MCF 10A (cell line): ENCODE data around the gene AMDHD1. TPM values are rescaled to one million over a fixed set of nuclear protein-coding genes. Genes with fewer than 3 reads are reported as not detected.
A peak's percentile ranks its signal among the peaks of the same experiment; 100 is the strongest.

ENCODE experiments used
- BruUV-seq: library from RNA; stranded (reverse); fragments of 400-500 nt; replicated peaks from 2 replicates; lab custom pipeline; 2021; lab: Mats Ljungman, UMichigan
- CTCF ChIA-PET: fragments of 300-600 bp; sonication (Branson Sonifier 250); formaldehyde crosslinking; extraction: SDS; loops from one replicate; lab custom pipeline; 2021; ENCODE audit warnings: antibody characterized with exemption, inconsistent platforms; lab: Yijun Ruan, JAX
- POLR2A ChIA-PET: fragments of 300-600, 350-650 bp; sonication (Branson Sonifier 250); formaldehyde crosslinking; extraction: SDS; loops from one replicate; lab custom pipeline; 2020; ENCODE audit warnings: antibody characterized with exemption, inconsistent platforms; lab: Yijun Ruan, JAX
- DNase-seq: peaks from one replicate; pipeline ENCODE4 v3.0.0-alpha.2; 2018; ENCODE audit not compliant: unreplicated experiment
- H3K27ac Mint-ChIP-seq: one replicate; pipeline ENCODE4 v1.8.0; 2022; ENCODE audit warnings: mild to moderate bottlenecking, low read depth, mixed read lengths; ENCODE audit not compliant: unreplicated experiment
- H3K27me3 Mint-ChIP-seq: one replicate; pipeline ENCODE4 v1.8.0; 2022; ENCODE audit warnings: mixed read lengths; ENCODE audit not compliant: insufficient read depth, unreplicated experiment
- H3K36me3 Mint-ChIP-seq: one replicate; pipeline ENCODE4 v1.8.0; 2022; ENCODE audit warnings: mild to moderate bottlenecking, moderate library complexity, mixed read lengths; ENCODE audit not compliant: insufficient read depth, unreplicated experiment
- H3K4me1 Mint-ChIP-seq: one replicate; pipeline ENCODE4 v1.8.0; 2022; ENCODE audit warnings: mixed read lengths; ENCODE audit not compliant: insufficient read depth, unreplicated experiment
- H3K4me3 Mint-ChIP-seq: one replicate; pipeline ENCODE4 v1.8.0; 2022; ENCODE audit warnings: mild to moderate bottlenecking, moderate library complexity, mixed read lengths; ENCODE audit not compliant: unreplicated experiment
- H3K9me3 Mint-ChIP-seq: one replicate; pipeline ENCODE4 v1.8.0; 2022; ENCODE audit warnings: mixed read lengths; ENCODE audit not compliant: unreplicated experiment
- CTCF ChIP-seq: fragments of 200-600 bp; IDR thresholded peaks from one replicate; pipeline ENCODE4 v1.8.0; 2022; ENCODE audit warnings: antibody characterized with exemption, mild to moderate bottlenecking; ENCODE audit not compliant: unreplicated experiment
- intact Hi-C: fragments of 100-400 bp; cut with micrococcal nuclease; formaldehyde crosslinking; loops from 2 replicates; pipeline ENCODE4 v1.14.1; 2022
- total RNA-seq: library from RNA; stranded (reverse); gene quantifications from 2 replicates; pipeline ENCODE4 v1.2.3, GENCODE V29; 2022

AMDHD1 gene
- total RNA-seq, 1 experiment from 2014 or later = 0.47 TPM

DNA sequence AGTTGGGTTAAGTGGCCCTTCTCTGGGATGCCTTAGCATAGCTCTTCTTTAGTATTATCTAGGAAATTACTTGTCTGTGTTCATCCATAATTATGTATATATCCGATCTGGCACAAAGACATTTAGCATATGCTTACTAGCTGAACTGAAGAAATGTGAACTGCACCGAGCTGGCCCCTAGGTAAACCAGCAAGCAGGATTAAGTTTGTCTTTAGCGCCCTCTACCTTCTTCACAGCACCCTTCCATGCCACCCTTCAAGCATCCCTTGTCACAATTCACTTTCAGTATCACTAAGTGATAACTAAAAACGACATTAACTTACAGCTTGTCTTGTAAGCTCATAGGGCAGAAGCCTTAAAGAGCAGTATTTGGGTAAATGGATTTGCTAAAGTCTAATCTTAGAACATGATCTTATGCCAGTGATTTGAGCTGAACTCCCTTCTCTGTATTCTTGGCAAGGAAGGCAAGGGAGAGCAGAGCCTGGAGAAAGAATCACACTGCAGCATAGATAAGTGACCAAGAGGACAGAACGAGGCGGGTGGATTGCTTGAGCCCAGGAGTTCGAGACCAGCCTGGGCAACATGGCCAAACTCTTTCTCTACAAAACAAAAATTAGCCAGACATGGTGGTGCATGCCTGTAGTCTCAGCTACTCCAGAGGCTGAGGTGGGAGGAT, 55.6 kb downstream of the AMDHD1 start:
- peak; percentile 68 for DNase-seq
- ChIA-PET POLR2A (interaction anchor here (0.6 to 1.5 kb wide), 8 partner anchors 14 to 451 kb away, joined by 3 to 6 read pairs (median 3); partner anchors contain the start of genes AMDHD1 and CCDC38), CTCF (interaction anchor here (0.5 to 8.4 kb wide), 52 partner anchors 9 to 796 kb away, joined by 3 to 177 read pairs (median 4); partner anchors contain the start of genes AMDHD1, CCDC38 and LTA4H)
- intact Hi-C loops = loop anchor here (2.0 to 5.0 kb wide), 2 partner anchors 80 to 171 kb away; no protein-coding TSS in a partner anchor
- no TSS peak for BruUV-seq
- H3K27ac Mint-ChIP-seq = no peak overlapping the region
- peaks cover 21% of the 10 kb centered on the region for H3K4me1 Mint-ChIP-seq
- H3K27me3 Mint-ChIP-seq = no peaks in the 10 kb centered on the region
- H3K36me3 Mint-ChIP-seq = peaks cover 31% of the 10 kb centered on the region
- TF ChIP-seq CTCF = peak; percentile 57
- H3K9me3 Mint-ChIP-seq = no peaks in the 10 kb centered on the region
- no peak overlapping the region for H3K4me3 Mint-ChIP-seq

GRCh38 chr12:95999484-95999883, 56.4 kb downstream of the AMDHD1 start:
- Mint-ChIP-seq H3K9me3 (no peaks in the 10 kb centered on the region), H3K27ac (no peak overlapping the region), H3K36me3 (peaks cover 37% of the 10 kb centered on the region), H3K27me3 (no peaks in the 10 kb centered on the region), H3K4me3 (no peak overlapping the region), H3K4me1 (peaks cover 21% of the 10 kb centered on the region)
- ChIA-PET CTCF (interaction anchor here (0.6 to 8.4 kb wide), 21 partner anchors 9 to 1670 kb away, joined by 3 to 177 read pairs (median 6); partner anchors contain the start of genes AMDHD1, CCDC38 and CDK17), POLR2A (interaction anchor here (1.0 to 1.3 kb wide), 3 partner anchors 36 to 81 kb away, joined by 3 to 6 read pairs (median 3); partner anchors contain the start of genes AMDHD1 and CCDC38)
- no peak for DNase-seq
- no TSS peak for BruUV-seq
- TF ChIP-seq CTCF = no peak
- intact Hi-C loops = loop anchor here (2.0 to 5.0 kb wide), 2 partner anchors 81 to 172 kb away; no protein-coding TSS in a partner anchor

- TF ChIP-seq CTCF = no peak
- ChIA-PET CTCF (interaction anchor here (0.7 to 8.4 kb wide), 7 partner anchors 10 to 345 kb away, joined by 3 to 177 read pairs (median 4); no protein-coding TSS in a partner anchor), POLR2A (interaction anchor here (0.8 to 1.3 kb wide), 2 partner anchors 11 to 35 kb away, joined by 3 read pairs; no protein-coding TSS in a partner anchor)
- no peak for DNase-seq
- Mint-ChIP-seq H3K9me3 (no peaks in the 10 kb centered on the region), H3K4me1 (peaks cover 21% of the 10 kb centered on the region), H3K27me3 (no peaks in the 10 kb centered on the region), H3K4me3 (no peak overlapping the region), H3K36me3 (peaks cover 50% of the 10 kb centered on the region), H3K27ac (no peak overlapping the region)
- intact Hi-C loops = no loop called here
- no TSS peak for BruUV-seq
Observed at GRCh38 chr12:96000858-96001257, 57.7 kb downstream of the AMDHD1 start.

DNA sequence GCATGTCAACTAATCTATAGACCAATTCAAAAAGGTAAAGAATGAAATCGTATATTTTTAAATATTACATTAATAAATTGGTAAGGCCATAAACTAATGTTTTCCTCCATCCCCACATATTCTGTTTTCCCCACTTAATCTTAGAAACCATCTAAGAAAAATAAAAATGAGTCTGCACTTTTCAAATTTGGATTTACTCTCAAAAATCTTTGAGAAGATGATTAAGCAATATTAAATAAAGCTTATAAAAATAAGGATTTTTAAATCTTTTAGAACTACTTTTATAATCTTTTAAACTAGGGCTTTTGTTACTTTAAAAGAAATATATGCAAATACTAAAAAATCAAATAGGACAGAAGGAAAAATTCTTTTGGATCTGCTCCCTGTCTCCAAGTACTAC, 63.6 kb downstream of the AMDHD1 start:
- CTCF ChIA-PET = no interaction called here
- intact Hi-C loops = no loop called here
- H3K36me3 Mint-ChIP-seq = peaks cover 81% of the 10 kb centered on the region
- no peaks in the 10 kb centered on the region for H3K27me3 Mint-ChIP-seq
- H3K27ac Mint-ChIP-seq = no peak overlapping the region
- TF ChIP-seq CTCF = no peak
- no peaks in the 10 kb centered on the region for H3K4me1 Mint-ChIP-seq
- POLR2A ChIA-PET = no interaction called here
- BruUV-seq = no TSS peak
- no peaks in the 10 kb centered on the region for H3K9me3 Mint-ChIP-seq
- DNase-seq = no peak
- no peak overlapping the region for H3K4me3 Mint-ChIP-seq
